Activated T-helper 1 cell treated with anti-CD3 and anti-CD28 coated beads, Interleukin-12 subunit alpha, Interleukin-12 subunit beta, Interleukin-2, Interleukin-4 antibody, amounts not matched to agents 30 ng/mL and 10 ng/mL and 1 ng/mL, durations not matched to agents 14 hours and 24 hours and 36 hours (primary cell): ENCODE data around the gene KCNB1. TPM values are rescaled to one million over a fixed set of nuclear protein-coding genes. Genes with fewer than 3 reads are reported as not detected.

Experiments used
- DNase-seq: peaks from one replicate; pipeline ENCODE4 v3.0.0; 2021; ENCODE audit warnings: low spot score
- H3K27ac Mint-ChIP-seq: one replicate; pipeline ENCODE4 v1.8.0; 2021; ENCODE audit warnings: mild to moderate bottlenecking, mixed read lengths
- H3K27me3 Mint-ChIP-seq: one replicate; pipeline ENCODE4 v1.8.0; 2022; ENCODE audit warnings: mild to moderate bottlenecking, moderate library complexity, mixed read lengths; ENCODE audit not compliant: insufficient read depth
- H3K36me3 Mint-ChIP-seq: one replicate; pipeline ENCODE4 v1.8.0; 2021; ENCODE audit warnings: low read depth, mixed read lengths
- H3K4me1 Mint-ChIP-seq: one replicate; pipeline ENCODE4 v1.8.0; 2021; ENCODE audit warnings: low read depth, mixed read lengths
- H3K4me3 Mint-ChIP-seq: one replicate; pipeline ENCODE4 v1.8.0; 2021; ENCODE audit warnings: mild to moderate bottlenecking, moderate library complexity, mixed read lengths
- H3K9me3 Mint-ChIP-seq: one replicate; pipeline ENCODE4 v1.8.0; 2021; ENCODE audit warnings: mixed read lengths
- intact Hi-C: fragments of 100-400 bp; cut with micrococcal nuclease; formaldehyde crosslinking; loops from one replicate; pipeline ENCODE4 v1.15.1; 2024
- total RNA-seq: library from RNA; stranded (reverse); gene quantifications from 2 replicates; pipeline ENCODE4 v1.2.3, GENCODE V29; 2022

KCNB1 gene
- total RNA-seq, 1 donor from 2014 or later = 0.08 TPM

DNA sequence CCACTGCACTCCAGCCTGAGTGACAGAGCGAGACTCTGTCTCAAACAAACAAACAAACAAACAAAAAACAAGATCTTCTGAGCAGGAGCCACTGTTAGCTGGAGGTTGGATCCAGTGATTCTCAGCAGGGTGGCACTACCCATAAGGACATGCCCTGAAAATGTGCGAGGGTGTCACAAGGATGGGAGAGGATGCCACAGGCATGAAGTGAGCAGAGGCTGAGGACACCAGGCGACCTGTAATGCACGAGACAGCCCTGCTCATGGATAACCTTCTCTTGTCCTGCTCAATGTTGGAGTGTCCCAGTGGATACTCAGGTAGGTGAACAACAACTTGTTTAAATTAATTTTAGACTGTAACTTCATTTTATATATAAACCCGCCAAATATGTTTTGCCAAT is 76.8 kb downstream of the KCNB1 start:
- no peak overlapping the region for H3K27ac Mint-ChIP-seq
- H3K4me3 Mint-ChIP-seq = no peak overlapping the region
- H3K4me1 Mint-ChIP-seq = no peaks in the 10 kb centered on the region
- intact Hi-C loops = no loop called here
- H3K27me3 Mint-ChIP-seq = peaks cover 10% of the 10 kb centered on the region
- no peaks in the 10 kb centered on the region for H3K9me3 Mint-ChIP-seq
- no peak for DNase-seq
- H3K36me3 Mint-ChIP-seq = no peaks in the 10 kb centered on the region

DNA sequence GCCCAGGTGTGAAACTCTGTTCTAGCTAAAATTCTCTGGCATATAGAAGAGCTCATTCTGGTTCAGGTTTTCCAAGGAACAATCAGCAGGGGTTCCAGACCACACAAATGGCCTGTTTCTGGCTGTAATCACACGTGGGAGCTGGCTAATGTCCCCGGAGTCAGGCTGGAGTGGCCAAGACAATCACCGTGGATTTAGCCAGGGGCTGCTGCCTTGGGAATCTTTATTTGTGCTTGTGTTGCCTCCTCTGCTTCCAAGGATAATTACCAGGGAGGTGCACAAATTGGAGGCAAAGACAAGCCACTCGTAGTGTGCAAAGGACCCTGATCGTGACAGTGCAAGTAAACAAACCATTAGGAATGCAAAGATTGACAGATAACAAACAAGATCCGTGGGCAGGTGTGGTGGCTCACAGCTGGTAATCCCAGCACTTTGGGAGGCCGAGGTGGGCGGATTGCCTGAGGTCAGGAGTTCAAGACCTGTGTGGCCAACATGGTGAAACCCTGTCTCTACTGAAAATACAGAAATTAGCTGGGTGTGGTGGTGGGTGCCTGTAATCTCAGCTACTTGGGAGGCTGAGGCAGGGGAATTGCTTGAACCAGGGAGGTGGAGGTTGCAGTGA is 77.3 kb downstream of the KCNB1 start:
- intact Hi-C loops = no loop called here
- Mint-ChIP-seq H3K36me3 (no peaks in the 10 kb centered on the region), H3K9me3 (no peaks in the 10 kb centered on the region), H3K27me3 (peaks cover 10% of the 10 kb centered on the region), H3K27ac (no peak overlapping the region), H3K4me1 (no peaks in the 10 kb centered on the region), H3K4me3 (no peak overlapping the region)
- DNase-seq = no peak

DNA sequence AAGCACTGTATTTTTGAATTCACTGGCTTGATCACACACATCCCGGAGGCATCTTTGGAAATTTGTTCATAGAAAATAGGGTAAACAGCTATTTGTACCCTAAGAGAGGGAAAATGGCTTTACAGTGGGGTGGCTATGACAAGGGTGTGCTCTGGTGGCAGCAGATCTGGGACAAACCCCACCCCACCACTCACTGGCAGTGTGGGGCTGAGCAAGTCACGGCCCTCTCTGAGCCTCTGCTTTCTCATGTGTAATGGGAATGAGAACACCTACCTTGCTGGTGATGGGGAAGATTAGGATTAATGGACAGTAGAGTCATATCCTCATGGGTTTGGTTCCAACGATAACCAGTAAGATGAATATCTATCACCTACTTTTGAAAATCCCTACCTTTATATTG is 78.0 kb downstream of the KCNB1 start:
- Mint-ChIP-seq H3K4me3 (no peak overlapping the region), H3K4me1 (no peaks in the 10 kb centered on the region), H3K9me3 (no peaks in the 10 kb centered on the region), H3K36me3 (no peaks in the 10 kb centered on the region), H3K27me3 (peaks cover 12% of the 10 kb centered on the region), H3K27ac (no peak overlapping the region)
- no peak for DNase-seq
- intact Hi-C loops = no loop called here

DNA sequence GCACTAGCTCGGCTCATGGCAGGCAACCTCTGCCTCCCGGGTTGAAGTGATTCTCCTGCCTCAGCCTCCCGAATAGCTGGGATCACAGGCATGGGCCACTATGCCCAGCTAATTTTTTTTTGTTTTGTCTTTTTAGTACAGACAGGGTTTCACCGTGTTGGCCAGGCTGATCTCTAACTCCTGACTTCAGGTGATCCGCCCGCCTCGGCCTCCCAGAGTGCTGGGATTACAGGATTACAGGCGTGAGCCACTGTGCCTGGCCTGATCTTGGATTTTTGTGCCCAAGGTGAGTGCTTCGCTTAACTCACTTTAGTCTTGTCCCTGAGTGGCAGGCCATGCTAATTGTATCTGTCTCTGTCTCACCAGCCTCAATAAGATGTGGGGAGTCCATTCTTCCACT is 78.6 kb downstream of the KCNB1 start:
- no peak overlapping the region for H3K27ac Mint-ChIP-seq
- no peaks in the 10 kb centered on the region for H3K4me1 Mint-ChIP-seq
- H3K9me3 Mint-ChIP-seq = no peaks in the 10 kb centered on the region
- H3K27me3 Mint-ChIP-seq = peaks cover 12% of the 10 kb centered on the region
- no peaks in the 10 kb centered on the region for H3K36me3 Mint-ChIP-seq
- H3K4me3 Mint-ChIP-seq = no peak overlapping the region
- intact Hi-C loops = no loop called here
- no peak for DNase-seq

DNA sequence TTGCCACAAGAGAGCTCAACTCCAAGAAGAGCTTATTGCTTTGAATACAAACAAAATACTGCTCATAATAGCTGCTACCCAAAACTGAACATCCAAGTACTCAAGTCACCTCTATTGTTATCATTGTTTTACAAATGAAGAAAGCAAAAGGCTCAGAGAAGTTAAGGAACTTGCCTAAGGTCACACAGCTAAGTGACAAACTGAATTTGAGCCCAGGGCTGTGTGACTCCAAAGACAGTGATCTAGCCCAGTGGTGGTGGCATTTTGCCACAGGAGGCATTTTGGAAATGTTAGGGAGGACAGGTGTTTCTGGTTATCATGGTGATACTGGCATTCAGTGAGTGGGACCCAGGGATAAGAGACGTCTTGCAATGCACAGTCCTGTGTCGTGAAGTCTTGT is 79.5 kb downstream of the KCNB1 start:
- H3K27ac Mint-ChIP-seq = no peak overlapping the region
- no peaks in the 10 kb centered on the region for H3K9me3 Mint-ChIP-seq
- no peaks in the 10 kb centered on the region for H3K36me3 Mint-ChIP-seq
- intact Hi-C loops = no loop called here
- no peak overlapping the region for H3K4me3 Mint-ChIP-seq
- H3K27me3 Mint-ChIP-seq = peaks cover 14% of the 10 kb centered on the region
- no peak for DNase-seq
- H3K4me1 Mint-ChIP-seq = no peaks in the 10 kb centered on the region

DNA sequence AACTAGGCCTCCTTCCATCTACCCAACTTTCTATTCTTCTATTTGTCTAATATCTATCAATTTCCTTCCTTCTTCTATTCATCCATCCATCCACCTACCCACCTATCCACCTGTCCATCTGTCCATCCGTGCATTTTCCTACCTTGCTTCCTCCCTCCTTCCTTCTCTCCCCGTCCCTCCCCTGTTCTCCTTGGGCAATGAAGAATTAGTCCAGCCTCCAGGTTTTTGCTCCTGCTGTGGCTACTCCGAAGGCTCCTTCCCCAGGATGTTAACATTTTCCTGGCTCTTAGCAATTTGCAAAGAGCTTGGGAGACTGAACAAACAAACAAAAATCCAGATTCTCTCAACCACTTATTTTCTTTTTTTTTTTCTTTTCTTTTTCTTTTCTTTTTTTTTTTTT is 81.6 kb downstream of the KCNB1 start:
- Mint-ChIP-seq H3K27ac (peak overlapping the region; percentile 50), H3K36me3 (no peaks in the 10 kb centered on the region), H3K4me3 (no peak overlapping the region), H3K9me3 (no peaks in the 10 kb centered on the region), H3K27me3 (peaks cover 15% of the 10 kb centered on the region), H3K4me1 (no peaks in the 10 kb centered on the region)
- intact Hi-C loops = no loop called here
- no peak for DNase-seq

DNA sequence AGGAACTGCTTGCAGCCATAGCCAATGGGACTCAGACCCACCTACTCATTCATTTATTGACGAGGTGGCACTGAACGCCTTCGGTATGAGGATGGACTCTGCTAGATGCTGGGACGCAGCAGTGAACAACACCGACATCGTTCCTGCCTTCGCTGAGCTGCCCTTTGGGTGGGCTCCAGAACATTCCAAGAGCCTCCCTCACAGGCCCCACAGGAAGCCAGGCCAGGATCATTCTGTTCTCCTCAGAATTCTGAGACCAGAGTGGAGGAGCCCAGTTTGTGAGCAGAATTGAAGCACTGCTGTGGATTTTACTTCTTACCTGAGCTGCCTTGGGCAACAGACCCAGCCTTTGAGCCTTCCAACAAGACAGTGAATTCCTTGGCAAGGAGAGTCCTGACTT is 82.1 kb downstream of the KCNB1 start:
- no peak overlapping the region for H3K27ac Mint-ChIP-seq
- no peaks in the 10 kb centered on the region for H3K36me3 Mint-ChIP-seq
- no peak overlapping the region for H3K4me3 Mint-ChIP-seq
- H3K27me3 Mint-ChIP-seq = peaks cover 15% of the 10 kb centered on the region
- H3K9me3 Mint-ChIP-seq = no peaks in the 10 kb centered on the region
- no peak for DNase-seq
- H3K4me1 Mint-ChIP-seq = no peaks in the 10 kb centered on the region
- intact Hi-C loops = no loop called here

DNA sequence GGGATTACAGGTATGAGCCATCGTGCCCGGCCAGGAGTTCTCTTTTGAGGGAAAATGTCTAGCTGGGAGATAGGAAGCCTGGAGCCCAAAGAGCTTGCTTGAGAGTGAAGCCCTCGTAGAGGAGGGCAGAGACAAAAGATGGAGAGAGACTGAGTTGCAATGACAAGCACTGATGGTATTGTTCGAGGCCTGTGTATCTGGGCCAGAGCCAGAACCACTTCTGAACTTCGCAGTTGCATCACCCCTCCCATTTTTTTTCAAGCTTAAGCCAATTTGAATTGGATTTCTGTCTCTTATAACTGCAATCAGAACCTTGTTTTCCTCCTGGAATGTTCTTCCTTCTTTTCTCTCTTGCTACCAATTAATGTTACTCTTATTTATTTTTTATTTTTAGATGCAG is 83.1 kb downstream of the KCNB1 start:
- intact Hi-C loops = no loop called here
- H3K27me3 Mint-ChIP-seq = peaks cover 15% of the 10 kb centered on the region
- H3K4me1 Mint-ChIP-seq = no peaks in the 10 kb centered on the region
- no peaks in the 10 kb centered on the region for H3K9me3 Mint-ChIP-seq
- no peak for DNase-seq
- no peaks in the 10 kb centered on the region for H3K36me3 Mint-ChIP-seq
- H3K4me3 Mint-ChIP-seq = no peak overlapping the region
- no peak overlapping the region for H3K27ac Mint-ChIP-seq

DNA sequence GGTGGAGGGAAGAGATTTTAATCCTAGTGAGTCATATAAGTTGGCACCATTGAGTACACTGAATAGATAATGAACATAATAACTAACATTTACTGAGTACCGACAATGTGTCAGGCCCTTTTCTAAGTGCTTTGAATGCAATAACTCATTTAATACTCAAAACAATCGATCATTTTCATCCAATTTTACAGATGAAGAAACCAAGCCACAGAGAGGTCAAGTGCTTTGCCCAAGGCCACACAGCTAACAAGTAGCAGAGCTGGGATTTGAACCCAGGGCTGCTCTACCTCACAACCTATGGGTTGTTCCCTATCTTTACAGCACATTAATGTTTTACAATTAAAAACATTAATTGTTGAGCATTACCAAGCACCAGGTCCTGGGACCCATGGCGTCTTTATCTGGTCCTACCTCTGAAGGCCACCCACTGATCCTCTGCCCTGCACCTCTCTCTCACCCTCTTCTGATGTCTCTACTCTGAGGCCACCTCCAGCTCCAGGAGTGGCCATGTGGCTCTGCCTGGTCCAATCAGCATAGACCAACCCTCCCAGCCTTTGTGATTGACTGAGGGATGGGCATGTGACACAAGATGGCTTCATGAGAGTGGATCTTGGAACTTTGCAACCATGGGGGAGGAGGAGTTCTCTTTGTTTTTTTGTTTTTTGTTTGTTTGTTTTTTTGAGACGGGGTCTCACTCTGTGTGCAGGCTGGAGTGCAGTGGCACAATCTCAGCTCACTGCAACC is 83.9 kb downstream of the KCNB1 start:
- Mint-ChIP-seq H3K36me3 (no peaks in the 10 kb centered on the region), H3K4me1 (no peaks in the 10 kb centered on the region), H3K27me3 (peaks cover 14% of the 10 kb centered on the region), H3K27ac (no peak overlapping the region), H3K9me3 (no peaks in the 10 kb centered on the region), H3K4me3 (no peak overlapping the region)
- intact Hi-C loops = no loop called here
- no peak for DNase-seq

DNA sequence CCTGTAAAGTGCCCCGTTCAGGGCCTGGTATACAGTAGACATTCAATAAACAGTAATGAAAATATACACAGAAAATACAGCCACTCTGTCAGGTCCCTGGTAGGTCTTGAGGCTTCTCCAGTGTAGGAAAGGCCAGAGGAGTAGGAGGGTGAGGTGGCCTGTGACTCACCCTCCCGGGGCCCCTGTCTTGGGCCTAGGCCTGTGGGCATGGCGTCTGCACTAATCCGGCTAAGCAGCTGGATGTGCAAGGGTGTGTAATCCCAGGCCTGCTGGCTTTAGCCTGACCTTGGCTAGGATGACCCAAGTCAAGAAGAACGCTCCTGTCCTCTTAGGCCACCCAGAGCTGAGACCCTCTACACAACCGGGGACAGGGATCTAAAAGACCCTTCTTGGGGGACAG is 84.9 kb downstream of the KCNB1 start:
- H3K9me3 Mint-ChIP-seq = no peaks in the 10 kb centered on the region
- peaks cover 9% of the 10 kb centered on the region for H3K27me3 Mint-ChIP-seq
- no peak for DNase-seq
- H3K27ac Mint-ChIP-seq = no peak overlapping the region
- intact Hi-C loops = no loop called here
- no peaks in the 10 kb centered on the region for H3K36me3 Mint-ChIP-seq
- no peak overlapping the region for H3K4me3 Mint-ChIP-seq
- H3K4me1 Mint-ChIP-seq = no peaks in the 10 kb centered on the region

DNA sequence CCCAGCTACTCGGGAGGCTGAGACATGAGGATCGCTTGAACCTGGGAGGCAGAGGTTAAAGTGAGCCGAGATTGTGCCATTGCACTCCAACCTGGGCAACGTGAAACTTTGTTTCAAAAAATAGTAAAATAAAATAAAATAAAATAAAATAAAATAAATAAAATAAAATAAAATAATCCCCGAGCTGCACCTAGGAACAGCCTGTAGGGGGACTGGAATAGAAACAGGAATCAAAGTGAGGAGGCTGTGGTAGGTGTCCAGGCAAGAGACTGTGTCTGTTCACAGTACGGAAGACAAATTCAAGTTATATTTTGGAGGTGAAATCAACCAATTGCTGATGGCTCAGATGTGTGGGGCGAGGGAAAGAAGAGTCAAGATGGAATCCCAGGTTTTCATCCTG is 86.2 kb downstream of the KCNB1 start:
- Mint-ChIP-seq H3K27ac (no peak overlapping the region), H3K9me3 (no peaks in the 10 kb centered on the region), H3K4me1 (no peaks in the 10 kb centered on the region), H3K36me3 (no peaks in the 10 kb centered on the region), H3K27me3 (peaks cover 13% of the 10 kb centered on the region), H3K4me3 (no peak overlapping the region)
- intact Hi-C loops = no loop called here
- no peak for DNase-seq

DNA sequence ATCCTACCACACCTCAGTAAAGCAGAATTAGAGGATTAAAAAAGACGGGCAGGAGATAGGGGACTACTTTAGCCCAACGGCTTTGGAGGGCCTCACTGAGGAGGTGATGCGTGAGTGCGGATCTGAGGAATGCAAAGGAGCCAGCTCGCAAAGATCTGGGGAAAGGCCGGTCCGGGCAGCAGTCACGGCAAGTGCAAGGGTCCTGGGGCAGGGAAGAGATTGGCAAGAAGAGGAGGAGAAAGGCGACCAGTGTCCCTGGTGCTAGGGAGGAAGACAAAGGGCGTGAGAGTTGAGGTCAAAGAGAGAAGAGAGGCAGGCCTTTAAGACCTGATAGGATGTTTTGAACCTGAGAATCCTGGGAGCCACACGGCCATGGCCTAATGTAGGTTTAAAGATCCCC is 86.8 kb downstream of the KCNB1 start:
- Mint-ChIP-seq H3K4me1 (no peaks in the 10 kb centered on the region), H3K36me3 (no peaks in the 10 kb centered on the region), H3K27ac (no peak overlapping the region), H3K27me3 (peaks cover 9% of the 10 kb centered on the region), H3K4me3 (no peak overlapping the region), H3K9me3 (no peaks in the 10 kb centered on the region)
- intact Hi-C loops = no loop called here
- no peak for DNase-seq

DNA sequence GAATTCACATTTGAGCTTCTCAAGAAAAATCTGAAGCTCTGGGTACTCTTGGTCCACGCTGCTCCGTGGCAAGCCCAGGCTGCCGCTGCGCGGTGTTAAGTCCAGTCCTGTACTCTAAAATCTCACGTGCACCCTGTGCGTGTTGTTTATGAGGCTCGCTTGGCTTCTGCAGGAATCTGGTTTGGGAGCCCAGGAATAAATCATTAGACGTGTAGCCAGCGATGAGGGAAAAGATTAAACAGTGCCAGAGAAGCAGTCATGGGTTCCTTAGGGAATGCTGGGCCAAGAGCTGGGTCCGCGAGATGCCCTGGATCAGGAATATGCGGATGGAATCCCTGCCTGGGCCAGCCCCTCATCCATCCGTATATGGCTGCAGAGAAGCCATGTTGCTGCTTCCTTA is 87.3 kb downstream of the KCNB1 start:
- intact Hi-C loops = no loop called here
- Mint-ChIP-seq H3K4me1 (no peaks in the 10 kb centered on the region), H3K27me3 (peaks cover 9% of the 10 kb centered on the region), H3K9me3 (no peaks in the 10 kb centered on the region), H3K36me3 (no peaks in the 10 kb centered on the region), H3K27ac (no peak overlapping the region), H3K4me3 (no peak overlapping the region)
- no peak for DNase-seq

DNA sequence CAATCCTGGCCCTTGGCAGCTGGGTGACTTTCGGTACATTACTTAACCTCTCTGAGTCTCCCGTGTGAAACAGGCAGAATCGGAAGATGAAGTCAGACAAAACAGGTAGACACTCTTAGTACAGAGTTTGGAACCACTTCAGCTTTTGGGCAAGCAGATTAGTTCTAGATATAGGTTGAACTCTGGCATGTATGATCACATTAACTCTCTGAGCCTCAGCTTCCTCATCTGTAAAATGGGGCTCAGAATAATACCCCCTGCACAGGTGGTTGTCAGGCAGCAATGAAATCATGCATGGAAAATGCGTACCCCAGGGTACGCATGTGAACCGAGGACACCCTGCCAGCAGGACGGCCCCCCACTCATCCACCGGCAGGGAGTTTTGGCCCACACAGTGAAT is 87.7 kb downstream of the KCNB1 start:
- Mint-ChIP-seq H3K27me3 (peaks cover 7% of the 10 kb centered on the region), H3K36me3 (no peaks in the 10 kb centered on the region), H3K27ac (no peak overlapping the region), H3K4me3 (no peak overlapping the region), H3K9me3 (no peaks in the 10 kb centered on the region), H3K4me1 (no peaks in the 10 kb centered on the region)
- no peak for DNase-seq
- intact Hi-C loops = no loop called here
